NCI-H1417 (cell line): ENCODE results near the gene FAIM2.
"Not testable (repeated sequence)": the region's sequence is repeated elsewhere in the genome, so short reads cannot be mapped to it uniquely, and the experiment has no call there.

ENCODE experiments used
- DNase-seq, 3 experiments: peaks; one replicate each; lab custom pipeline; 2025; lab: John Stamatoyannopoulos, UW

Gene FAIM2

DNA sequence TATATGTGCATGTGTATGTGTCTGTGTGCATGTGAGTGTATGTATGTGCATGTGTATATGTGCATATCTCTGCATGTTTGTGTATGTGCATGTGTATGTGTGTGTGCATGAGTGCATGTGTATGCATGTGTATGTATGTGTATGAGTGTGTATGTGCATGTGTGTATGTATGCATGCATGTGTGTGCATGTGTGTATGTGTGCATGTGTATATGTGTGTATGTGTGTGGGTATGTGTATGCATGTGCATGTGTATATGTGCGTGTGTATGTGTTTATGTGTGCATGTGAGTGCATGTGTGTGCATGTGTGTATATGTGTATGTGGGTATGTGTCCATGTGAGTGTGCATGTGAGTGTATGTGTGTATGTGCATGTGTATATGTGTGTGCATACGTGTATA is 24.6 kb downstream of the FAIM2 start:
- not testable (repeated sequence) for DNase-seq

DNA sequence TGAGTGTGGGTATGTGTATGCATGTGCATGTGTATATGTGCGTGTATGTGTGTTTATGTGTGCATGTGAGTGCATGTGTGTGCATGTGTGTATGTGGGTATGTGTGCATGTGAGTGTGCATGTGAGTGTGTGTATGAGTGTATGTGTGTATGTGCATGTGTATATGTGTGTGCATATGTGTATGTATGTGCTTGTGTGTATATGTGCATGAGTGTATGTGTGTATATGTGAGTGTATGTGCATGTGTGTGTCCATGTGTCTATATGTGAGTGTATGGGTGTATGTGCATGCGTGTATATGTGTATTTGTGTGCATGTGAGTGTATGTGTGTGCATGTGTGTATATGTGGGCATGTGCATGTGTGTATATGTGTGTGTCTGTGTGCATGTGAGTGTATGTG is 25.7 kb downstream of the FAIM2 start:
- no peak for DNase-seq

DNA sequence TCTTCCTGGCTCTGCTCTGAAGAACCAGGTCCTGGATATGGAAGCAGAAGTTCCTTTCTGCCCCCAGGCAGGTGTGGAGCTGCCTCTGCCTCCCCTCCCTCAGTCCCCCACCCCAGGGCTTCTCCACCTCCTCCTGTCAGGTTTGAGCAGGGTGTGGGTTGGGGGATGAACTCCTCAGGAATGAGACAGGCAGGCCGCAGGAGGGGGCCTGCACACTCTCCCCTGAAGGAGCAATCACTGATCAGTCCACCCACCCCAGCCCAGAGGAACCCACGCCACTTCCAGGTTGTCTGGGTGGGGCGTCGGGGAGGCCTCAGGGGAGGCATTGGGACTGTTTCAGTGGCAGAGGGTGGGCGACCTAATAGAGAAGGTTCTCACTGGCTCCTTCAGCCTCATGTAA is 26.6 kb downstream of the FAIM2 start:
- no peak for DNase-seq

DNA sequence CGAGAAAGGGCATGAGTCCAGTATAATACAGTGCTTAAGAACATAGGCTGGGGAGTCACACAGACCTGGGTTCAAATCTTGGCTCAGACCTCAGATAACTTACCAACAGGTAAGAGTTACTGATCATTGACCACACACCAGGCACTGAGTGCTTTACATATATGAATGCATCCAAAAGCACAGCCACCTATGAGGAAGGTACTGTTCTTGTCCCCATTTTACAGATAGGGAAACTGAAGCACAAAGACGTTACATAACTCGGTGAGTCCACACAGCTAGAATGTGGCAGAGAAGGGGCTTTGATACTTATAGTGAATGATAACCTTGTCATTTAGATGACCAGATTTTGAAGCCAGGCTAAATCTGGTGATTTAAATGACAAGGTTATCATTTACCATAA is 27.6 kb downstream of the FAIM2 start:
- no peak for DNase-seq

DNA sequence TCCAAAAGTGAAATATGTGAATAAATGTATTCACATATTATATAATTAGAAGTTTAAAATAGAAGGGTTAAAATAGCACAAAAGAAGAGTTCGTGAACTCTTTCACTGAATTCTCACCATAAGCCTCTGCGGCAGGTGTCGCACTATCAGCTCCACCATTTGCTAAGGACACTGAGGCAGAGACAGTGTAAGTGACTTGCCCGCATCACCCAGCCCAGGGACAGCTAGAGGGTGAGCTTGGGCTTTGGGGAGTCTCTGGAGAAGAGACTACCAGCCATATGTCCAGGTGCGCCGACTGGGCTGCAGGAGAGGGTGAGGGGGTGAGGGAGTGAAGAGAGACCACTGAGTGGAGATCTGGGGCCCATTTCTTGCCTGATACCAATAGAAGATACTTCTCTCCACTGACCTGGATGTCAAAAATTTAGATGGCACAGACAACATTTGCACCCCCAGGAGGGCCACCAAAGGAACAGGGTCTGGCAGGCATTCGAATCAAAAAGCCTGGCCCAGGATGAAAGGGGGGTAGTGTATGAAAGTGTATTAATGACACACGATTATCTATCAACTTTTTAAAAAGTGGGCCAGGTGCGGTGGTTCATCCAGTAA is 28.5 kb downstream of the FAIM2 start:
- no peak for DNase-seq

DNA sequence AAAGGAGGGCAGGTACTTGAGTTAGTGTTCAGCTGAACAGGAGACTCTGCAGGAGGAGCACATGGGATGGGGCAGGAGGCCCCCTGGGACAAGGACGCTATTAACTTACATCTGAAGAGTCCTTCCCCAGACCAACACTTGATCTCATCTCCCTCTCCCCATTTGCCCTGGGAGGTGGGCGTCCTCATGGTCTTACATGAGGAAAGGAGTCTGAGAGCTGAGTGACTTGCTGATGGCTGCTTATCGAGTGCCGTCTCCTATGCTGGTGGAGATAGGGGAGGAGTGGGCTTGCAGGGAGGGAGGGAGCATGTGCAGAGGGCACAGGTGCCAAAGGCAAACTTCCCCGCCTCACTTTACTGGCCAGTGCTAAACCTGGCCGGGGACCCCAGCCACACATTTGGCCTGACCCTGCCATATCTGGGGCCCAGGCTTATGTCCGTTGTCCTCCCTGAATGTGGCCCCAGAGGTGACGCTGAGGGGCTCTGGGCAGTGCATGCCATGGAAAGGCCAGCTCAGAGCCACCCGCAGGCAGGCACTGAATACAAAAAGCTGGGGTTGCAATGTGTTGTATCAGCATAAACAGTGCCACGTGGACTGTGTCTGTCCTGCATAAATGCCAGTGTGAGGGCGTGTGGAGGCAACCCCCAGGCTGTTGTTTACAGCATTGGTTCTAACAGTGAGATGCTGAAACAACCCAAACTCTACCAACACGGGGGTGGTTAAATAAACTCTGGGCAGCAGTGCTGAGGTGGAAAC is 29.4 kb downstream of the FAIM2 start:
- no peak for DNase-seq

DNA sequence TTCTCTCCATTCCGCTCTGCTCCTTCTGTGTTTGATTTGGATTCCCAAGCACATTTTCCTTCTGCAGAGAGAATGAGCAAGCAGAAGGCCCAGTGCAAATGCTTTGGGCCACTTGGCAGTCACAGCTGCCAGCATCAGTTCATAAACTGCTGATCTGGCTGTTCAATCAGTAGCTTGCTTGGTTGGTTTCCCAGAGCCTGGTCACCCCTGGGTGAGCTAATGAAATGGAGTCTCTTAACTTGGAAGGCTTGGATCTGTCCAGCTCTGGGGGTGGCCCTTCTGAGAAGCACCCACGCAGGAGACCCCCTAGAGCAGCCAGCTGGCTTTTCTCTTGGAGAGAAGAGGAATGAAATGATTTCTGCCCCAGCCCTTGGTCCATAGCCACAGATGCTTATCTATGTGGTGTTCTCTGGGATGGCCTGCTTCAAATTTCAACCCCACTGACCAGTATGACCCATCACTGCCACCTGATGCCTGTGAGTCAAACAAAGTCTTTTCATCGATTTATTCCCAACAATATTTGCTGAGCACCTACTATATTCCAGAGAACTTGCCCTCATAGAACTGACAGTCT is 30.3 kb downstream of the FAIM2 start:
- DNase-seq = no peak

DNA sequence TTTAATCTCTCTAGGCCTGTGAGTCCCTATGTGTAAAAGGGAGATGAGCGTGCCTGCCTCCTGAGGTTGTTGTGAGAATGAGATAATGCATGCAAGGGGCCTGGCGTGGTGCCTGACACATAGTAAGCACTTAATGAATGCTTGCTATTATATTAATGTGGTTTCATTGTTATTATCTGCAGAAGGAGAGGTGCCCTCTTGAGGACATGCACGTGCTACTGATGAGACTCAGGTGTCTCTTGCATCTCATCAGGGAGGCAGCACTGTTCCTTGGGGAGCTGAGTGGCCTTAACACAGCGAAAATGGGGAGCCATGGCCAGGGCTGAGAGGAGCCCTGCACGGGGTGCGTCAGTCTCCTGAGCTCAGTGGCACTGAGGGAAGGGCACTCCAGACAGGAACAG is 30.9 kb downstream of the FAIM2 start:
- DNase-seq = peak in 1 of 3 experiments; percentile 57

DNA sequence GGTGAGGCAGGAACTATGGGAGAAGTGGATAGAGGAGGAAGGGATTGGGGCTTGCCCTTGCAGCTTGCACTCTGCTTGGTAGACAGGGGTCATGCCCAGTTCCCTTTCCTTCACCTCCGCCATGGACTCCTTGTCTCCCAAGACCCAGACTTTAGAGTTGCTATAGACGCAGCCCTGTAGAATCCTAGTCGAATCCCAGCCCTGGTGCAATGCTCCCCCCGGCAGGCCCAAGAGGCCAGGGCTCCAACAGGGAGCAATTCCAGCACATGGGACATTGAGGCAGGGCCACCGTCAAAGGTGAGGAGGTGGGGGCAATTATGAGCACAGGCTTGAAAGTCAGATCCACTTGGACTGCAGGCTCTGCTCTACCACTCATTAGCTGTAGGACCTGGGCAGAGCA is 31.3 kb downstream of the FAIM2 start:
- DNase-seq = no peak

DNA sequence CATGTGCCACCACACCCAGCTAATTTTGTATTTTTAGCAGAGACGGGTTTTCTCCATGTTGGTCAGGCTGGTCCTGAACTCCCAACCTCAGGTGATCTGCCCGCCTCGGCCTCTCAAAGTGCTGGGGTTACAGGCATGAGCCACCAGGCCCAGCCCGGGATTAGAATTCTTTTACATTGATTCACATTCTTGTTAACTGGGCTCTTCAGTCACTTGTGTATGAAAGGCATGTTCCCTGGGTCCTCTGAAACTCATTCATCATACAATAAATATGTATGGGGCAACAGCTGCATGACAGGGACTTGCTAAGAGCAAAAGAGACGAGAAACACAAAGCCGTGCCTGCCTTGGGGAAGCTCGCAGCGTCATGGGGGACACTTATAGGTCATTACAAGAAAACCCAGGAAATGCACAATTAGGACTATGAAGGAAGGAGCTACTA is 31.9 kb downstream of the FAIM2 start:
- peak in 1 of 3 experiments; percentile 10 for DNase-seq

DNA sequence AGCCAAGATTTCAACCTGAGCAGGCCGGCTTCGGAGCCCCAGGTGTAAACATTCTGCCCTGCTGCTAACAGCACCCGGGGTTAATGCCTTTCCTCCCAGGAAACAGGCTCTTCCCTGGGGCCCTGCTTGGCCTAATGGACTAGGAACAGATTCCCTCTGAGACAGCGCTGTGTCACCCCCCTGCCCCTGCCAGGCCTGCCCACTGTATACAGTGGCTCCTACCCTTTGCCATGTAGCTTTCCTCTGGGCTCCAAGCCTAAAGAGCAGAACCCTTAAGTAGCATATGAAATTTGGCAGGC is 32.5 kb downstream of the FAIM2 start:
- DNase-seq = no peak

DNA sequence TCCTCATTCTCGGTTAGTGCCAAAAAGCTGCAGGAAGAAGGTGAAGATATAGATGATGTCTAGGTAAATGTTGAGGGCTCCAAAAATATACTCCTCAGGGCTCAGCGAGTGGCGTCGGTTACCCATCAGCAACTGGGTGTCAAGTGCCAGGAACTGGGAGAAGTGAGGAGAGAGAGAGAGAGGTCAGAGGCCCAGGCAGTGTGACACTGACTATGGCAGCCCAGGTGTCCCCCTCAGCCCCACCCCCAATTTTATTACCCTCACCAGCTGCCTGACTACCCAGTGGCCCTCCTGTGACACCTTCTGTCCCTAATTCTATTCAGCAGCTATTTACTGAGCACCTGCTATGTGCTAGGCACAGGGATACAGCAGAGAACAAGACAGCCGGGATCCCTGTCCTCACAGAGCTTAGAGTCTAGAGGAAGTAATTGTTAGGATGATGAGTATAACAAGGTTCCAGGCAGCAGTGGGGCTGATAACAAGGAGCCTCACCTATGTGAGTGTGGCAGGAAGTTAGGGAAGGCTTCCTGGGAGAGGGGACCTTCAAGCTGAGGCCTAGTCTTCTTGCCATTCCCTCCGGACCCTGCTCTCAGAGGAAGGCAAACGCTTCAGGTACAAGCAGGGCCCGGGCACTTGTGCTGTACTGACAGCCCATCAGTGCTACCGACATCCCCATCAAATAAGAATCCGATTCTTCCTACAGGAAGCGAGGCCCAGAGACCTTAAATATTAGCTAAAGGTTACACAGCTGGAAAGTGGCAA is 33.0 kb downstream of the FAIM2 start:
- no peak for DNase-seq

DNA sequence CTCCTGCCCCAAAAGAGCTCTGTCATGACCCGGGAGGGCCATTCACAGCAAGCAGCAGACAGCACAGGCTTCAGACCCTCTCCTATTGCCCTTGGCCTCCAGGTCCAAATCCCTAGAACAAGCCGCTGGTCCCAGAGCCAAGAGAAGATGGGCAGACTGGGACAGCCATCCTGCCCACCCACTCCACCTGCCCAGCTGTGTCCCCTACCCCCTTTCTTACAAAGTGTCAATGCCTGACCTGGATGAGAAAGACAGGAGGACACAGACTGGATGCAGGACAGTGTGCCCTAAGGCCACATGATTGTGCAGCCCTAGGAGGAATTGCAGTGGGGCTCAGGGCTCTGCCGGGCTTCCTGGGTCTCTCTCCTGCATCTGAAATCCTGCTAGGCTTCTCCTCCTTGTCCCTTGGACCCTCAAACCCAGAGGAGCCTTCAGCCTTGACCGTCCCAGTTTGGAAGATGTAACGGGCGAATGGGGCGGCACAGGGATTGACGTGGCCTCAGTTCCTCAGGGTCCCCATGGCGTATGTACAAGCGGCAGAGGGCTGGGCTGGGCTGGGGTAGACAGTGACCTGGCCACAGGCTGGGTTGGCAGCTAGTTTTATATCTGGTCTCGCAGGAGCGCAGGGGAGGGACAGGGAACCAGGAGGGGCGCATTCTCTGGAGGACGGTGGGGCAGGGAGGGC is 33.7 kb downstream of the FAIM2 start:
- no peak for DNase-seq

DNA sequence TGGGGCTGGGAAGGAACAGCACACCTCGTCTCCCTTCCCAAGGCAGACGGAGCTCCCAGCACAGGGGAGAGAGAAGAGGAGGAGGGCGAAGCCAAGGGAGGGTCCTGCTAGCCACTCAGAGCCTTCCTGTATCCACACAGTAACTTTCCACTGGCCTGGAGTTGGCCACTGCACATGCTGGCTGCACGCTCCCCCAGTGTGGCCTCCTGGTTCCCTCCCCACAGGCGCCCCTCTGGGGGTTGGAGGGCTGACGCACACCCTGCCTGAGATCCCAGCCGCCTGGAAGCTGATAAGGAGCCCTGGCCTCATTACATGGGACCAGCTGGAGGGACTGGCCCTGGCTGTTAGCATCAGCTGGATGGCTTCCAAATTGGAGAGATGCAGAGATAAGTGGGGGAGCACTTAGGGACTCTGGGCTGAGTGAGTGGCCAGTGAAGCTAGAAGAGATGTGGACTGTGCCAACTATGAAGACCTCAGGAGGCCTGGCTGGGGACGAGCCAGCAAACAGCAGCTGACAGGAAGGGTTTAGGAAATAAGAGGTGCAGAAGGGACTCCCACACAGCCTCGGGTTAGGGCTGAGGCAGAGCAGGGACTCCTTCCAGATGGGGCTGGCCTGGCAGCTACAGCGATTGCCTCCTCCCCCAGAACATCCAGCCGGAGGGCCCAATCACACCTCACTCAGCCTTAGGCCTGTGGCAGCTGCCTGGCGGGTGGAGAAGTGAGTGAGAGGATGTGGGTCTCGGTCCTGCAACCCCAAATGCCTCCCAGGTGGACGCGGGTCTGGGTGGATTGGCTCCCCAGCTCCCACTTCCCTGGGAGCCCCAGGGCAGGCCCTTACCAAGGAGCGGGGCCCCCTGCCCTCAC is 34.5 kb downstream of the FAIM2 start:
- peak; percentile 58 to 87 (median 71) for DNase-seq

DNA sequence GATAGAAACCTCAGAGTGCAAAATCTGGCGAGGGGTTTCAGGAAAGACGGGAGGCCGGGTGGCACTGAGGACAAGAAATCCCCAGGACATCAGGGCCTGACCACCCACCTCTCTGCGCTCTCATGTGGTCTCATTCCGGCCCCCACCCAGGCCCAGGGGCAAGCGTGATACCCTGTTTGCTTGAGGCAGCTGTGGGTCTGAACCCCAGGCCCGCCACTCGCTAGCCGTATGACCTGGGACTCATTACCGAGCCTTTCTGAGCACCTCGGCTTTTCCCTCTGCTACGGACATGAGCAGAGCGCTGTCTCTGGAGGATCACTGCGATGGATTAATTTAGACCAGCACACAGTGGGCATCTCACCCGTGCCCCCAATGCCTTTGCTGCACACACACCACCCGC is 35.3 kb downstream of the FAIM2 start:
- no peak for DNase-seq

DNA sequence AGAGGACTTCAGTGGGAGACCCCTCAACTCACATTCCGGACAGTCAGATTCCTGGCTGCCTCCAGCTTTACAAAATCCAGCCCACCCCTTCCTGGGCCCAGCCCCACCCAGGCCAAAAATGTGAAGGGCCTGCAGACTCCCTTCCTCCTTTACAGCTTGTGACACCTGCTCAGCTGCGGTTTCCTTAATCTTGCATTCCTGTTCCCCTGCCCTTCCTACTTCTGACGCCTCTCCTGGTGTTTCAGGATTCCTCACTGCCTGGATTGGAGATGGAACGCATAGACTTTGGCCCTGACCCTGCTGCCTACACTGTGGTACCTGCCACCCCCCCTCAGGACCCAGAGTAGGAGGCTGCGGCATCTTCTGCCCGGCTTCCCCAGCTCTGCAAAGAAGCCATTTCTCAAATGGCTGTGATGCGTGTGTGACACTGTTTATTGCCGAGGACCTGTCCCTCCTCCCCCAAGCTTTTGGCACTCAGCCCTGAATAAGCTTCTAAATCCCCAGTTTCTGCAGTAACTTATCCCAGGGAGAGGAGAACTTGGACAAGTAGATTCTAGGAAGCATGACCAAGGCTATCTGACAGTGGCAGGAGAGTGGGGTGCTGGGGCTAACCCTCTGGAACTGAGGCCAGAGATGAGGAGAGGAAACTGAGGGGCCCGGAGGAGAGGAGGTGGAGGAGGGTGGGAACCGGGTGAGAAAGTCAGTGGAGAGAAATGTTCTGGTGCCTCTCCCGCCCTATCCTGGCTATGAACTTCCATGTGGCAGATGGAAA is 35.9 kb downstream of the FAIM2 start:
- no peak for DNase-seq

DNA sequence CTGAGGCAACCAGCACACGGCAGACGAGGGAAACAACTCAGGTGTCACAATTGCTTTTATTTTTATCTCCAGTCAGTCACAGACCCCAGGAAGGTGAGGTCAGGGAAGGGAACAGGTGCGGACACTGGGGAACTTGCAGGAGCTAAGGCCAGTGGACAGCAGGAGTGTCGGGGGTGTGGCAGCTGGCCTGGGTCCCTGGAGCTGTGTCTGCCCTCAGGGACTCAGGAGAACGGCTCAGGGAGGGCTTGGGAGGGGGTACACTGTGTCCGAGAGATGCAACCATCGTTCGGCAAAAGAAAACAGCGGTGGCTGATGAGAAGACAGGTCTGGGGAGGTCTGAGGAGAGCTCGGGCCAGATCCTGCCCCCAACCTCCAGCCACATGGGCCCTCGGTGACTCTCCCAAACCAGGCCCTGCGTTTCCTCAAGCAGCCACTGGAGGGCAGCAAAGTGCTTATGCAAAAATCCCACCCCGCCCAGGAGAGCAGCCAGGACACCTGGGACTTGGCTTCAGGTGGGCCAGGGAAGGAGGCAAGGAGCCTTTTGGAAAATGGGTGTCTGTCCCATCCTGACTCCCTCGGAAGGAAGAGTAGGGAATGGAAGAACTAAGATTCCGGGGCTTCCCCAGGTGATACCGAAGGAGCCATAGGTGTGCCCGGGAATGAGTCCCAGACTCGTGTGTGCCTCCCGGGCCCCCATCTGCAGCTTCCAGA is 36.7 kb downstream of the FAIM2 start:
- DNase-seq = peak; percentile 62 to 83 (median 80)

DNA sequence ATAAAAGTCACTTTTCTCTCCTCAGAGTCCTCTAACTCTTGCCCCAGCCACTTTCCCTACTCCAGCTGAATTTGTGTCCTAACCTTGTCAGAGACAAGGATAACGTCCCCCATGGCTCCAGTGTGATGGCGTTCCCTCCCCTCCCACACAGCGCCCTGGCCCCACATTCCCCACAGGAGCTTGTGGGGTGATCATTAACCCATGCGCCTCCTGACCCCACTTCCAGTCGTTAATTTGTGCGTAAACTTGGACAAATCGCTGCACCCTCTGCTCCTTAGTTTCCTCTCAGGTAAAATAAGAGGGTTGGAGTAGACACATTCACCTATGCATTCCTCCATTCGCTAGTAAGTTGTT is 37.9 kb downstream of the FAIM2 start:
- DNase-seq = no peak

DNA sequence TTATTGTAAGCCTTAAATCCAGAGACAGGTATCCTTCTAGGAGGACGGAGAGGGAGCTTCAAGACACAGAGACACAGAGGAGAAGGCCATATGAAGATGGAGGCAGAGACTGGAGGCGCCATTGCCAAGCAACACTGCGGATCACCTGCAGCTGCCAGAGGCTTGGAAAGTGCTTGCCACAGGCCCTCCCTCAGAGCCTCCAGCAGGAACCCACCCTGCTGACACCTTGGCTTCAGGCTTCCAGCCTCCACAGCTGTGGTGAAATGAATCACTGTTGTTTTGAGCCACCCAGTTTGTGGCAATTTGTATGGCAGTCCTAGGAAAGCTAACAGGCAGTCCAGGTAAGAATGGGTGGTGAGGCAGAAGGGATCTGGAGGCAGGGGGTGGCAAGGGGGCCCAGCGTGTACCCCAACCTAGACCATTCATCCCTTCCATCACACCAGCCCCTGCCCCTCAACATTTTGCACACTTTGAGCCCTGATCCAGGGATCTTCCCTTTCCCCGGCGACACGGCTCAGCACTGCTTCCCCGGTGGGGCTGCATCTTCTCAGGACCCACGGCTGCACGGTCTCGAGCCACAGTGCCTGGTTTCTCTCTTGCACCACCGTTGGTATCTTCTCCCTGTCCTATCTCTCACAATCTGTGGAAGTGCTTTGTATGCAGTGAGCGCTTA is 38.5 kb downstream of the FAIM2 start:
- DNase-seq = no peak

DNA sequence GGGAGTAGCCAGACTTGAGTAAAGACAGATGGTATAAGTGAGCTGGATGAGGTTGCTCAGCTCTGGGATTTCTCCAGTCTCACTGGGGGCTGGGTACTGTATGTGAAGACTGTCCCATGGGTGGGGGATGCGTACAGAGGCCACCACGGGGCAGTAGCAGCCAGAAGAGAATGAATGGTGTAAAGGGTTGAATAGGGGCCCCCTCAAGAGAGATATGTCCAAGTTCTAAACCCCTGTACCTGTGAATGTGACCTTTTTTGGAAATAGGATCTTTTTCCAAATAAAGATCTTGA is 39.0 kb downstream of the FAIM2 start:
- no peak for DNase-seq
